Measurements from ENCODE around the gene RECK.

GRCh38 chr9:36173861-36174260, 137.1 kb downstream of the RECK start:
- TF ChIP-seq SIN3A (IDR thresholded peaks at IDR 0.05; ENCODE audit: borderline replicate concordance, insufficient read depth, low read length): no peak
- TF ChIP-seq POLR2AphosphoS5 (IDR thresholded peaks at IDR 0.05; ENCODE audit: low read depth, low read length): no peak
- no peak for TF ChIP-seq REST (IDR thresholded peaks at IDR 0.05; ENCODE audit: insufficient read depth in 1 of 2, low read depth in 2 of 2, low read length in 2 of 2)

All from PFSK-1 (cell line).